ENCODE data around the gene ATP5MC2. TPM values are rescaled to one million over a fixed set of nuclear protein-coding genes. Genes with fewer than 3 reads are reported as not detected.
A peak's percentile ranks its signal among the peaks of the same experiment; 100 is the strongest.

The ATP5MC2 gene
- total RNA-seq, 1 donor from 2014 or later: 264 TPM

DNA sequence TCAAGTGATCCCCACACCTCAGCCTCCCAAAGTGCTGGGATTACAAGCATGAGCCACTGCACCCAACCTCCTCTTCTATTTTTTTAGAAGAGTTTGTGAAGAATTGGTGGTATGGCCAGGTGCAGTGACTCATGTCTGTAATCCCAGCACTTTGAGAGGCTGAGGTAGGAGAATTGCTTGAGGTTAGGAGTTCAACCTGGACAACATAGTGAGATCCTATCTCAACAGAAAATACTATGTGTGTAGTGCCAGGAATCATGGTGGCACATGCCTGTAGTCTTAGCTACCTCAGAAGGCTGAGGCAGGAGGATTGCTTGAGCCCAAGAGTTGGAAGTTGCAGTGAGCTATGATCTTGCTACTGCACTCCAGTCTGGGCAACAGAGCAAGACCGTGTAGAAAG is 44.2 kb downstream of the ATP5MC2 start:
- Histone ChIP-seq H3K4me3 (no peak overlapping the region), H3K36me3 (no peaks in the 10 kb centered on the region), H3K27ac (no peak overlapping the region), H3K9me3 (no peaks in the 10 kb centered on the region), H3K27me3 (ENCODE audit: low read depth) (no peaks in the 10 kb centered on the region), H3K4me1 (peaks cover 6% of the 10 kb centered on the region)
- ATAC-seq: no peak
- no peak for TF ChIP-seq CTCF (IDR thresholded peaks at IDR 0.05)
- no peak for DNase-seq
- intact Hi-C loops (cut with DNase I): no loop called here

- Histone ChIP-seq H3K9me3 (no peaks in the 10 kb centered on the region), H3K4me1 (peaks cover 29% of the 10 kb centered on the region), H3K27me3 (ENCODE audit: low read depth) (no peaks in the 10 kb centered on the region), H3K4me3 (no peak overlapping the region), H3K27ac (no peak overlapping the region), H3K36me3 (no peaks in the 10 kb centered on the region)
- DNase-seq (no peak), ATAC-seq (no peak)
- no peak for TF ChIP-seq CTCF (IDR thresholded peaks at IDR 0.05)
- intact Hi-C loops (cut with DNase I): no loop called here
These were observed 48.0 kb downstream of the ATP5MC2 start for GRCh38 chr12:53627919-53628318.

DNA sequence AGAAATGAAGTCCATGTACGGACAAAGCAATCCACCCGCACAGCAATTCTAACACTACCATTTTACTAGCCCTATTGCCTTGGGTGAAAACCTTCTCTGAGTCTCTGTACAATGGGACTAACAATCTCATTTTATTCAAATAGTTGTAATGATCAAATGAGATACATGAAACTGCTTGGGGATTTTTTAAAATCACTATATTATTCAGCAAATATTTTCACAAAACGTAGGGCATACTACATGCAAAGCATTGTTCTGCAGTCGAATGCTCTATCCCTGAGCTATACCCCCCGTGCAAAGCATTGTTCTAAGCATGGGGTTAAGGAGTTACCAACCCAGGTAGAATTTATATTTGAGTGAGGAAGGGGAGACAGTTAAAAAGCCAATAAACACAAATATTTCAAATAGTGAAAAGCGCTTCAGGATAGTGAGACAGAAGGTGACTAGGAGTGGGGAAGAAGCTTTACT is 49.1 kb downstream of the ATP5MC2 start:
- Histone ChIP-seq H3K36me3 (no peaks in the 10 kb centered on the region), H3K4me3 (peak overlapping the region; percentile 67), H3K27me3 (ENCODE audit: low read depth) (no peaks in the 10 kb centered on the region), H3K27ac (peak overlapping the region; percentile 91), H3K9me3 (no peaks in the 10 kb centered on the region), H3K4me1 (peaks cover 41% of the 10 kb centered on the region)
- no peak for TF ChIP-seq CTCF (IDR thresholded peaks at IDR 0.05)
- DNase-seq (no peak), ATAC-seq (no peak)
- intact Hi-C loops (cut with DNase I): no loop called here

- intact Hi-C loops (cut with DNase I): no loop called here
- peak; percentile 97 for DNase-seq
- H3K9me3 ChIP-seq: no peaks in the 10 kb centered on the region
- H3K27me3 ChIP-seq (ENCODE audit: low read depth): no peaks in the 10 kb centered on the region
- H3K4me3 ChIP-seq: peak within 1 kb of the TSS; percentile 67
- no peaks in the 10 kb centered on the region for H3K36me3 ChIP-seq
- ATAC-seq: peak; percentile 99
- peak within 1 kb of the TSS; percentile 91 for H3K27ac ChIP-seq
- no peak for TF ChIP-seq CTCF (IDR thresholded peaks at IDR 0.05)
- H3K4me1 ChIP-seq: peaks cover 41% of the 10 kb centered on the region
These were observed 49.8 kb downstream of the ATP5MC2 start, which contains the start of gene ATF7 for GRCh38 chr12:53625946-53626701. Gene ATF7, minus strand, starts transcription at chr12:53626382. Its CDS starts 25,382 bp downstream, at chr12:53601000.

- ATAC-seq: no peak
These were observed 50.4 kb downstream of the ATP5MC2 start for GRCh38 chr12:53625373-53625945.

More at GRCh38 chr12:53625373-53625945, 50.4 kb downstream of the ATP5MC2 start:
- intact Hi-C loops (cut with DNase I): no loop called here
- Histone ChIP-seq H3K4me1 (peaks cover 41% of the 10 kb centered on the region), H3K9me3 (no peaks in the 10 kb centered on the region), H3K36me3 (no peaks in the 10 kb centered on the region), H3K27me3 (ENCODE audit: low read depth) (no peaks in the 10 kb centered on the region), H3K27ac (peak overlapping the region; percentile 91), H3K4me3 (peak overlapping the region; percentile 67)
- TF ChIP-seq CTCF (IDR thresholded peaks at IDR 0.05): no peak
- no peak for DNase-seq
